ENCODE results near the gene MMS22L. TPM values are rescaled to one million over a fixed set of nuclear protein-coding genes. Genes with fewer than 3 reads are reported as not detected.

Gene MMS22L
- total and polyA plus RNA-seq, 7 donors = 0.60 to 9.7 (median 5.4) TPM

DNA sequence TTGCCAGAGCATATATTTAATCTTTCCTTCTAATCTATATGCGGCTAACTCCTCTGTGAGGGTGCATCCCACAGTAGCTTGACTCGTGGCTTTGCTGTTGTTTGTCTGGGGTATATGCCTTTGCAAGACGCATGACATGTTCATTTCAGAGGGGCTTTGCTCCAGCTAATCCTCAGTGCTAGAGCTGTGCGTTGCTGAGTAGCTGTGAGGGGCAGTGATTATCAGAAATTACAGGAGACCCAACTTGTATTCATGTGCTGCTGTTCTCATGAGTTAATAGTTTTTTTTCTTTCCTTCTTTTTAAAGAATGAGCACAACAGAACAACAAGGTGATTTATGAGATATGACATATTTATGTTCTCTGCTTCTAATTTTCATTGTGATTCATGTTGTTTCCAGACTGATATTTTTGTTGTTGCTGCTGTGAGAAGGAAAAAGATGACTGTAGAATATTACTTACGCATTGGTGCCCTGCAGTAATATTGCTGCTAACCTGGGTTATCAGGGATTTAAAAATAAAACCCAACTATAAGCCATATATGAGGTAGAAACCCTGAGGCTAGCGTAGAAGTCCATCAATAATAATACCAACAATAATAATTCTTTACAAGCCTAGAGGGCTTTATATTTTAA, 190.2 kb downstream of the MMS22L start:
- intact Hi-C loops (cut with DNase I) = no loop called here
- no peaks in the 10 kb centered on the region for H3K9me3 ChIP-seq
- H3K27me3 ChIP-seq = no peaks in the 10 kb centered on the region
- H3K4me3 ChIP-seq = no peak overlapping the region
- no peak for DNase-seq
- H3K27ac ChIP-seq = no peak overlapping the region
- H3K36me3 ChIP-seq = no peaks in the 10 kb centered on the region
- H3K4me1 ChIP-seq = no peaks in the 10 kb centered on the region
- 79 to 84% methylated on average over 6 of the region's 6 CpGs for WGBS, 2 donors
- no peak for TF ChIP-seq POLR2A (IDR thresholded peaks at IDR 0.05)
- no peak for TF ChIP-seq POLR2AphosphoS5 (IDR thresholded peaks at IDR 0.05)
- TF ChIP-seq, protein P1, sequence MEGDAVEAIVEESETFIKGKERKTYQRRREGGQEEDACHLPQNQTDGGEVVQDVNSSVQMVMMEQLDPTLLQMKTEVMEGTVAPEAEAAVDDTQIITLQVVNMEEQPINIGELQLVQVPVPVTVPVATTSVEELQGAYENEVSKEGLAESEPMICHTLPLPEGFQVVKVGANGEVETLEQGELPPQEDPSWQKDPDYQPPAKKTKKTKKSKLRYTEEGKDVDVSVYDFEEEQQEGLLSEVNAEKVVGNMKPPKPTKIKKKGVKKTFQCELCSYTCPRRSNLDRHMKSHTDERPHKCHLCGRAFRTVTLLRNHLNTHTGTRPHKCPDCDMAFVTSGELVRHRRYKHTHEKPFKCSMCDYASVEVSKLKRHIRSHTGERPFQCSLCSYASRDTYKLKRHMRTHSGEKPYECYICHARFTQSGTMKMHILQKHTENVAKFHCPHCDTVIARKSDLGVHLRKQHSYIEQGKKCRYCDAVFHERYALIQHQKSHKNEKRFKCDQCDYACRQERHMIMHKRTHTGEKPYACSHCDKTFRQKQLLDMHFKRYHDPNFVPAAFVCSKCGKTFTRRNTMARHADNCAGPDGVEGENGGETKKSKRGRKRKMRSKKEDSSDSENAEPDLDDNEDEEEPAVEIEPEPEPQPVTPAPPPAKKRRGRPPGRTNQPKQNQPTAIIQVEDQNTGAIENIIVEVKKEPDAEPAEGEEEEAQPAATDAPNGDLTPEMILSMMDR (IDR thresholded peaks at IDR 0.05) = no peak
- TF ChIP-seq EP300 (IDR thresholded peaks at IDR 0.05) = no peak
